Loucy (cell line): ENCODE measurements around the gene POLA1.

Experiments
- H2AFZ ChIP-seq: fragments of 200-600 bp; sonication (generic); 2 replicates; pipeline ENCODE4 v1.6.0; 2016; ENCODE audit warnings: antibody characterized with exemption, mild to moderate bottlenecking, low read length, moderate library complexity
- H3F3A ChIP-seq: fragments of 200-600 bp; 2 replicates; pipeline ENCODE4 v1.6.0; 2016; ENCODE audit warnings: antibody characterized with exemption, low read depth, mild to moderate bottlenecking
- H3K27me3 ChIP-seq: fragments of 200-600 bp; sonication (generic); 2 replicates; pipeline ENCODE4 v1.6.1; 2014; ENCODE audit warnings: low read length, mild to moderate bottlenecking; ENCODE audit not compliant: insufficient read depth, poor library complexity, severe bottlenecking
- H3K36me3 ChIP-seq: fragments of 200-600 bp; sonication (generic); 2 replicates; pipeline ENCODE4 v1.6.1; 2016; ENCODE audit warnings: low read length; ENCODE audit not compliant: insufficient read depth
- H3K4me1 ChIP-seq: fragments of 200-600 bp; sonication (generic); 2 replicates; pipeline ENCODE4 v1.5.1; 2014; ENCODE audit warnings: low read length, mild to moderate bottlenecking; ENCODE audit not compliant: insufficient read depth, poor library complexity, severe bottlenecking
- H3K4me2 ChIP-seq: fragments of 200-600 bp; sonication (generic); 2 replicates; pipeline ENCODE4 v1.6.0; 2014; ENCODE audit warnings: antibody characterized with exemption, low read length, low read depth, mild to moderate bottlenecking; ENCODE audit not compliant: poor library complexity, severe bottlenecking
- H3K4me3 ChIP-seq: fragments of 200-600 bp; sonication (generic); 2 replicates; pipeline ENCODE4 v1.5.1; 2014; ENCODE audit warnings: low read length, mild to moderate bottlenecking, mixed read lengths; ENCODE audit not compliant: poor library complexity, severe bottlenecking
- H3K79me2 ChIP-seq: fragments of 200-600 bp; sonication (generic); 2 replicates; pipeline ENCODE4 v1.6.1; 2014; ENCODE audit warnings: low read length; ENCODE audit not compliant: insufficient read depth
- H3K9ac ChIP-seq: fragments of 200-600 bp; sonication (generic); 2 replicates; pipeline ENCODE4 v1.6.0; 2014; ENCODE audit warnings: mild to moderate bottlenecking, low read depth, low read length, moderate library complexity; ENCODE audit not compliant: poor library complexity, severe bottlenecking
- H3K9me2 ChIP-seq: fragments of 200-600 bp; sonication (generic); replicated peaks from 2 replicates; pipeline ENCODE4 v1.6.1; 2016; ENCODE audit warnings: low read depth, low read length, mixed read lengths
- H3K9me3 ChIP-seq: fragments of 200-600 bp; sonication (generic); 2 replicates; pipeline ENCODE4 v1.6.1; 2014; ENCODE audit warnings: mild to moderate bottlenecking, antibody characterized with exemption, low read length, low read depth; ENCODE audit not compliant: insufficient read depth
- H4K20me1 ChIP-seq: fragments of 200-600 bp; sonication (generic); 2 replicates; pipeline ENCODE4 v1.6.0; 2014; ENCODE audit warnings: antibody characterized with exemption, low read length, mild to moderate bottlenecking; ENCODE audit not compliant: insufficient read depth, poor library complexity, severe bottlenecking
- EZH2phosphoT487 ChIP-seq: fragments of 200-600 bp; IDR thresholded peaks from 2 replicates; pipeline ENCODE4 v1.6.1; 2018; ENCODE audit warnings: antibody characterized with exemption, mild to moderate bottlenecking, moderate library complexity, borderline replicate concordance
- TF ChIP-seq, protein P1 (sequence below): fragments of 200-600 bp; sonication (generic); conservative IDR thresholded peaks from 2 replicates; pipeline ENCODE4 v1.5.1; 2014; ENCODE audit warnings: mild to moderate bottlenecking, antibody characterized with exemption, low read length

POLA1 gene

DNA sequence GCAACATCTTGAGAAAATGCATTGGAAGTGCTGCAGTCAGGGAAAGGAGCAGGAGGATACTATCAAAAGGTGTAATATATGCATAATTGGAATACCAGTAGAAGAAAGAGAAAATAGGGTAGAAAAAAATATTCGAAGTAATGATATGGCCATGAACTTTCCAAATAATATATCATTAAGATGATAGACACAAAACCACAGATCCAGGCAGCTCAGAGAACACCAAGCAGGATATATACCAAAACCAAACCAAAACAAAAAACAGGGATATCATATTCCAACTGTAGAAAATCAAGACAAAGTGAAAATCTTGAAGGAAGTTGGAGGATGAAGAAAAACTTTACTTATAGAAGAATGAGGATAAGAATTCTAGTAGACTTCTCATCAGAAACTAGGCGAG is 9.7 kb upstream of the POLA1 start:
- Histone ChIP-seq H3K4me2 (no peak overlapping the region), H3K4me1 (no peaks in the 10 kb centered on the region), H3K36me3 (no peaks in the 10 kb centered on the region), H3K9ac (no peak overlapping the region), H3K9me3 (no peaks in the 10 kb centered on the region), H3F3A (no peaks in the 10 kb centered on the region), H3K9me2 (no peaks in the 10 kb centered on the region), H4K20me1 (no peaks in the 10 kb centered on the region), H3K27me3 (no peaks in the 10 kb centered on the region), H2AFZ (no peak overlapping the region), H3K4me3 (no peak overlapping the region), H3K79me2 (no peaks in the 10 kb centered on the region)
- TF ChIP-seq EZH2phosphoT487, result no peak
- TF ChIP-seq, protein P1, sequence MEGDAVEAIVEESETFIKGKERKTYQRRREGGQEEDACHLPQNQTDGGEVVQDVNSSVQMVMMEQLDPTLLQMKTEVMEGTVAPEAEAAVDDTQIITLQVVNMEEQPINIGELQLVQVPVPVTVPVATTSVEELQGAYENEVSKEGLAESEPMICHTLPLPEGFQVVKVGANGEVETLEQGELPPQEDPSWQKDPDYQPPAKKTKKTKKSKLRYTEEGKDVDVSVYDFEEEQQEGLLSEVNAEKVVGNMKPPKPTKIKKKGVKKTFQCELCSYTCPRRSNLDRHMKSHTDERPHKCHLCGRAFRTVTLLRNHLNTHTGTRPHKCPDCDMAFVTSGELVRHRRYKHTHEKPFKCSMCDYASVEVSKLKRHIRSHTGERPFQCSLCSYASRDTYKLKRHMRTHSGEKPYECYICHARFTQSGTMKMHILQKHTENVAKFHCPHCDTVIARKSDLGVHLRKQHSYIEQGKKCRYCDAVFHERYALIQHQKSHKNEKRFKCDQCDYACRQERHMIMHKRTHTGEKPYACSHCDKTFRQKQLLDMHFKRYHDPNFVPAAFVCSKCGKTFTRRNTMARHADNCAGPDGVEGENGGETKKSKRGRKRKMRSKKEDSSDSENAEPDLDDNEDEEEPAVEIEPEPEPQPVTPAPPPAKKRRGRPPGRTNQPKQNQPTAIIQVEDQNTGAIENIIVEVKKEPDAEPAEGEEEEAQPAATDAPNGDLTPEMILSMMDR, result no peak

DNA sequence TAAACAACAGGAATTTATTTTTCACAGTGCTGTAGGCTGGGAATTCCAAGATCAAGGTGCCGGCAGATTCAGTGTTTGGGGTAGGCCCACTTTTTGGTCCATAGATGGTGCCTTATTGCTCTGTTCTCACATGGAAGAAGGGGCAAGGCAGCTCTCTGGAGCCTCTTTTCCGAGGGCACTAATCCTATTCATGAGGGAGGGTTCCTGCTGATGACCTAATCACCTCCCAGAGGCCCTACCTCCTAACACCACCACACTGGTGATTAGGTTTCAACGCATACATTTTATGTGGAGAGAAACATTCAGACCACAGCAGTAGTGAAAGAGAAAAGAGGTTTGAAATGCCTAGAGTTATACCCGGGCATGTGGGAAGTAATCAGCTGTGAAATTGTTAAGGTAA is 1.4 kb upstream of the POLA1 start:
- H3K9me2 ChIP-seq, result no peaks in the 10 kb centered on the region
- H3K9ac ChIP-seq, result no peak overlapping the region
- no peaks in the 10 kb centered on the region for H3F3A ChIP-seq
- no peak overlapping the region for H3K4me3 ChIP-seq
- H3K27me3 ChIP-seq, result no peaks in the 10 kb centered on the region
- H3K79me2 ChIP-seq, result peaks cover 36% of the 10 kb centered on the region
- peak overlapping the region; percentile 78 for H3K4me2 ChIP-seq
- no peak for TF ChIP-seq EZH2phosphoT487
- H3K4me1 ChIP-seq, result peaks cover 15% of the 10 kb centered on the region
- no peaks in the 10 kb centered on the region for H3K36me3 ChIP-seq
- no peaks in the 10 kb centered on the region for H3K9me3 ChIP-seq
- H2AFZ ChIP-seq, result no peak overlapping the region
- H4K20me1 ChIP-seq, result peaks cover 11% of the 10 kb centered on the region

DNA sequence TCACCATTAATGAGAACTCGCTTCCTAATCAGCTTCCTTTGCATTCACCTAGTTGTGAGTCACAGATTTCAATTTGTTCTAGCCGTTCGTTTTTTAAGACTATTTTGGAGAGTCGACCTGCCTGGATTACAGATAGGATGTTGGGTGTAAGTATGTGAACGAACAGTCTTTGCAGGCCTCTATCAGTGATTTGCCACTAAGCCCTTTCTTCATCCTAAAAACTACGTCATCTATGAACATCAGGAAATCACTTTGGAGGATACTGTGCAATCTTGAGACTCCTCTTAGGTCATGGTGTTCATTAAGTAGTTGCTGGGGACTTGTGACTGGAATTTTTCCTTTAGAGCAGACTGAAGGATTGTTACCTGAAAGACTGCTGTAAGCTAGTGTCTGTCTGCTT is 1.1 kb downstream of the POLA1 start:
- H3K4me1 ChIP-seq, result peaks cover 15% of the 10 kb centered on the region
- peak overlapping the region; percentile 93 for H3K4me2 ChIP-seq
- no peak for TF ChIP-seq EZH2phosphoT487
- TF ChIP-seq, protein P1, result no peak
- H3K4me3 ChIP-seq, result peak overlapping the region; percentile 95
- H3K9me3 ChIP-seq, result no peaks in the 10 kb centered on the region
- H3K36me3 ChIP-seq, result peaks cover 2% of the 10 kb centered on the region; the same call in 1 of the 2 replicates
- no peak overlapping the region for H2AFZ ChIP-seq
- H3K27me3 ChIP-seq, result no peaks in the 10 kb centered on the region
- peaks cover 17% of the 10 kb centered on the region for H4K20me1 ChIP-seq
- H3F3A ChIP-seq, result no peaks in the 10 kb centered on the region
- H3K9ac ChIP-seq, result peak overlapping the region; percentile 85
- no peaks in the 10 kb centered on the region for H3K9me2 ChIP-seq
- peaks cover 60% of the 10 kb centered on the region for H3K79me2 ChIP-seq

DNA sequence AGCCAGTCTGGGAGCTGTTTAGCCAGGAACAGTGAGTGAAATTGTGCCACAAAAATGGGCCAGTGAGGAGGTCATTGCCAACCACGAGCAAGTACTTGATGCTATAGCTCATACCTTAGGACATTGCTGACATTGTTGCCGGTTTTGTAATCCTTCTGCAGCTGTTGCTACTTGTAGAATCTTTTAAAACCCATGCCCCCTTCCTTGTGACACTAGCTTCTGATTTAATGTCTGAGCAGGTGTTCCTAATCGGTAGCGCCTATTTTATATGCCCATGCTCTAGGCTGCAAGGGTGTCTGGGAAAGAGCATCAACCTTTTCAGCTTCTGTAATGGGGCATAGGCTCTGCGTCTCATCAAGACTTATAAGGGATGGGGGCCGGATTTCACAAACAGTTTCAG is 2.6 kb downstream of the POLA1 start:
- H3F3A ChIP-seq, result no peaks in the 10 kb centered on the region
- no peaks in the 10 kb centered on the region for H3K9me3 ChIP-seq
- H3K9ac ChIP-seq, result no peak overlapping the region
- H3K27me3 ChIP-seq, result no peaks in the 10 kb centered on the region
- no peak overlapping the region for H2AFZ ChIP-seq
- H3K4me2 ChIP-seq, result peak overlapping the region; percentile 93
- TF ChIP-seq, protein P1, result no peak
- TF ChIP-seq EZH2phosphoT487, result no peak
- no peaks in the 10 kb centered on the region for H3K9me2 ChIP-seq
- peak overlapping the region; percentile 52 for H3K4me3 ChIP-seq
- peaks cover 17% of the 10 kb centered on the region for H4K20me1 ChIP-seq
- peaks cover 13% of the 10 kb centered on the region; the same call in 1 of the 2 replicates for H3K36me3 ChIP-seq
- peaks cover 15% of the 10 kb centered on the region for H3K4me1 ChIP-seq
- H3K79me2 ChIP-seq, result peaks cover 60% of the 10 kb centered on the region
